H1 (cell line): Measurements from ENCODE around the gene MYL6. TPM values are rescaled to one million over a fixed set of nuclear protein-coding genes. Genes with fewer than 3 reads are reported as not detected.

Experiments
- CTCF ChIA-PET: fragments of 300-600 bp; sonication (Branson Sonifier 250); formaldehyde crosslinking; loops from one replicate; lab custom pipeline; 2021; ENCODE audit not compliant: partially characterized antibody; lab: Charles Lee
- POLR2A ChIA-PET: fragments of 300-600 bp; sonication (Branson Sonifier 250); formaldehyde crosslinking; loops from one replicate; lab custom pipeline; 2021; ENCODE audit warnings: inconsistent platforms; ENCODE audit not compliant: partially characterized antibody; lab: Charles Lee
- DNase-seq, 2 experiments: peaks; one replicate each; pipeline versions ENCODE4 v3.0.0 to v3.0.0-alpha.2; 2010 to 2022; ENCODE audit warnings: low spot score in 2 of 2, low read depth in 1 of 2, mixed read lengths in 1 of 2
- FAIRE-seq: peaks from 2 replicates; lab custom pipeline; 2011; peaks lifted over from hg19 to GRCh38; lab: Jason Lieb, UNC
- H2AFZ ChIP-seq: 2 replicates; pipeline ENCODE4 v1.8.1; 2012; ENCODE audit warnings: low read length, inconsistent platforms
- H2AK5ac ChIP-seq: 2 replicates; pipeline ENCODE4 v1.6.1; 2013; ENCODE audit warnings: low read depth, low read length
- H2BK120ac ChIP-seq: replicated peaks from 2 replicates; pipeline ENCODE3; 2013; ENCODE audit warnings: low read depth, low read length, inconsistent platforms
- H2BK12ac ChIP-seq: 2 replicates; pipeline ENCODE4 v1.6.1; 2013; ENCODE audit warnings: low read depth, low read length
- H2BK15ac ChIP-seq: 2 replicates; pipeline ENCODE4 v1.6.1; 2013; ENCODE audit warnings: low read length
- H2BK20ac ChIP-seq: 2 replicates; pipeline ENCODE4 v1.6.1; 2013; ENCODE audit warnings: low read length
- H2BK5ac ChIP-seq: 2 replicates; pipeline ENCODE4 v1.6.1; 2013; ENCODE audit warnings: low read depth, low read length
- H3K14ac ChIP-seq: 2 replicates; pipeline ENCODE4 v1.6.1; 2013; ENCODE audit warnings: inconsistent platforms; ENCODE audit not compliant: insufficient read length
- H3K18ac ChIP-seq: 2 replicates; pipeline ENCODE4 v1.6.1; 2013; ENCODE audit warnings: low read length; ENCODE audit errors: extremely low read depth
- H3K23ac ChIP-seq: 2 replicates; pipeline ENCODE4 v1.6.1; 2013; ENCODE audit warnings: inconsistent platforms; ENCODE audit not compliant: insufficient read length
- H3K23me2 ChIP-seq: 2 replicates; pipeline ENCODE4 v1.6.1; 2013; ENCODE audit warnings: low read depth, low read length
- H3K27ac ChIP-seq: 2 replicates; pipeline ENCODE4 v1.6.1; 2011; ENCODE audit warnings: low read depth, low read length, inconsistent platforms
- H3K27me3 ChIP-seq, 4 experiments: replicated peaks in 1 of 4; 1 replicate in 1 of 4; 2 replicates in 3 of 4; pipeline versions ENCODE4 v1.6.1 to v1.8.1; 2011 to 2013; ENCODE audit warnings: low read length in 3 of 4, mild to moderate bottlenecking in 3 of 4, inconsistent platforms in 2 of 4, mixed read lengths in 2 of 4, moderate library complexity in 1 of 4; ENCODE audit not compliant: control insufficient read depth in 3 of 4, insufficient read depth in 3 of 4; ENCODE audit errors: extremely low read depth in 1 of 4
- H3K36me3 ChIP-seq, 4 experiments: 2 replicates each; pipeline versions ENCODE4 v1.6.1 to v1.8.1; 2011 to 2013; ENCODE audit warnings: mild to moderate bottlenecking in 4 of 4, low read length in 3 of 4, moderate library complexity in 2 of 4, control low read depth in 1 of 4, inconsistent platforms in 1 of 4; ENCODE audit not compliant: insufficient read depth in 4 of 4, control insufficient read depth in 2 of 4
- H3K4ac ChIP-seq: replicated peaks from 2 replicates; pipeline ENCODE3; 2013; ENCODE audit warnings: low read length, low read depth, mixed read lengths, inconsistent platforms; ENCODE audit not compliant: insufficient read length
- H3K4me1 ChIP-seq, 4 experiments: replicated peaks in 1 of 4; 1 replicate in 1 of 4; 2 replicates in 3 of 4; pipeline versions ENCODE4 v1.6.1 to v1.8.1; 2011 to 2013; ENCODE audit warnings: low read length in 3 of 4, inconsistent platforms in 2 of 4, mixed read lengths in 1 of 4; ENCODE audit not compliant: insufficient read depth in 4 of 4, control insufficient read depth in 3 of 4
- H3K4me2 ChIP-seq, 2 experiments: 2 replicates each; pipeline versions ENCODE4 v1.6.1 to v1.8.1; 2011 to 2013; ENCODE audit warnings: low read depth in 2 of 2, low read length in 2 of 2, control low read depth in 1 of 2, inconsistent platforms in 1 of 2, mild to moderate bottlenecking in 1 of 2; ENCODE audit not compliant: insufficient read depth in 1 of 2
- H3K4me3 ChIP-seq, 4 experiments: fragments of 200-600, 300-600 bp in 1 of 4; sonication (generic), shearing (Covaris generic), sonication (Bioruptor Twin) in 1 of 4; 2 replicates each; pipeline versions ENCODE4 v1.5.1 to v1.8.1; 2011 to 2016; ENCODE audit warnings: low read length in 4 of 4, low read depth in 3 of 4, control low read depth in 2 of 4, inconsistent platforms in 2 of 4, mild to moderate bottlenecking in 2 of 4, mixed read lengths in 1 of 4, moderate library complexity in 1 of 4; ENCODE audit not compliant: insufficient read depth in 2 of 4; ENCODE audit errors: extremely low read depth in 1 of 4
- H3K56ac ChIP-seq: replicated peaks from 2 replicates; pipeline ENCODE3; 2013; ENCODE audit warnings: low read depth, mild to moderate bottlenecking, mixed read lengths, low read length, inconsistent platforms; ENCODE audit not compliant: insufficient read length
- H3K79me1 ChIP-seq: 2 replicates; pipeline ENCODE4 v1.6.1; 2013; ENCODE audit warnings: low read depth, low read length, control low read depth
- H3K79me2 ChIP-seq, 2 experiments: 2 replicates each; pipeline versions ENCODE4 v1.6.1 to v1.8.1; 2012 to 2013; ENCODE audit warnings: low read length in 2 of 2, mild to moderate bottlenecking in 2 of 2, inconsistent platforms in 1 of 2; ENCODE audit not compliant: insufficient read depth in 2 of 2, control insufficient read depth in 1 of 2
- H3K9ac ChIP-seq, 4 experiments: replicated peaks in 1 of 4; 1 replicate in 1 of 4; 2 replicates in 3 of 4; pipeline versions ENCODE4 v1.6.1 to v1.8.1; 2011 to 2013; ENCODE audit warnings: low read depth in 3 of 4, low read length in 3 of 4, control low read depth in 2 of 4, mild to moderate bottlenecking in 2 of 4, moderate library complexity in 2 of 4, inconsistent platforms in 1 of 4; ENCODE audit errors: extremely low read depth in 1 of 4
- H3K9me3 ChIP-seq, 2 experiments: 2 replicates each; pipeline versions ENCODE4 v1.6.1 to v1.8.1; 2012 to 2013; ENCODE audit warnings: mild to moderate bottlenecking in 2 of 2, moderate library complexity in 2 of 2, control low read depth in 1 of 2, inconsistent platforms in 1 of 2, low read depth in 1 of 2, low read length in 1 of 2, mixed read lengths in 1 of 2; ENCODE audit not compliant: insufficient read depth in 2 of 2
- H4K20me1 ChIP-seq, 2 experiments: replicated peaks in 1 of 2; 2 replicates each; pipeline versions ENCODE3 to v1.8.1; 2011 to 2013; ENCODE audit warnings: inconsistent platforms in 2 of 2, low read length in 2 of 2, mild to moderate bottlenecking in 1 of 2; ENCODE audit not compliant: insufficient read depth in 2 of 2, control insufficient read depth in 1 of 2
- H4K5ac ChIP-seq: 2 replicates; pipeline ENCODE4 v1.6.1; 2013; ENCODE audit warnings: low read length, low read depth, mixed read lengths, inconsistent platforms; ENCODE audit not compliant: insufficient read length
- H4K8ac ChIP-seq: 2 replicates; pipeline ENCODE4 v1.8.0; 2013; ENCODE audit warnings: mild to moderate bottlenecking, moderate library complexity, low read length, inconsistent platforms; ENCODE audit not compliant: insufficient read depth; ENCODE audit errors: extremely low read depth
- H4K91ac ChIP-seq: replicated peaks from 2 replicates; pipeline ENCODE3; 2013; ENCODE audit warnings: low read length, mixed read lengths, inconsistent platforms; ENCODE audit not compliant: insufficient read length
- GTF2F1 ChIP-seq: IDR thresholded peaks from 2 replicates; pipeline ENCODE4 v1.6.1; 2012; ENCODE audit warnings: low read depth, low read length, improper control_type of control experiment, borderline replicate concordance
- NRF1 ChIP-seq: IDR thresholded peaks from 2 replicates; pipeline ENCODE4 v1.6.1; 2011; ENCODE audit warnings: mild to moderate bottlenecking, low read depth, low read length, improper control_type of control experiment
- PHF8 ChIP-seq: fragments of 200-600 bp; sonication (generic); conservative IDR thresholded peaks from 2 replicates; pipeline ENCODE4 v1.7.1; 2012; ENCODE audit warnings: low read depth, mild to moderate bottlenecking, inconsistent platforms, low read length, moderate library complexity
- SUZ12 ChIP-seq: fragments of 200-600 bp; sonication (generic); IDR thresholded peaks from 2 replicates; pipeline ENCODE4 v1.6.1; 2012; ENCODE audit warnings: mild to moderate bottlenecking, inconsistent platforms, low read length, moderate library complexity, mixed read lengths
- TAF7 ChIP-seq: optimal IDR thresholded peaks from 2 replicates; pipeline ENCODE3; 2011; ENCODE audit warnings: low read depth, mild to moderate bottlenecking, inconsistent platforms, low read length, moderate library complexity, borderline replicate concordance
- TEAD4 ChIP-seq: IDR thresholded peaks from 2 replicates; pipeline ENCODE4 v1.6.1; 2012; ENCODE audit warnings: low read depth, low read length, inconsistent platforms, mixed read lengths
- WGBS, 2 experiments: shearing (Covaris generic) in 1 of 2; methylation state at CpG; one replicate each; pipeline versions ENCODE4 v1.1.6 to v1.1.7; 2013 to 2015; ENCODE audit warnings: low lambda C conversion rate in 2 of 2, mixed read lengths in 2 of 2, inconsistent platforms in 1 of 2, low coverage in 1 of 2, missing lambda C conversion rate in 1 of 2; ENCODE audit not compliant: insufficient replicate concordance in 2 of 2, insufficient coverage in 1 of 2, insufficient read length in 1 of 2; ENCODE audit errors: extremely low coverage in 1 of 2, missing lambda C conversion rate in 1 of 2; 5-methylcytosine and 5-hydroxymethylcytosine counted together
- polyA plus RNA-seq, 7 experiments: library from polyadenylated mRNA; depleted of rRNA in 3 of 7; stranded (reverse) in 5 of 7; unstranded in 2 of 7; fragments of >200 nt in 5 of 7; fragments of 200-250 nt in 2 of 7; gene quantifications; 1 replicate in 5 of 7; 2 replicates in 1 of 7; 4 replicates in 1 of 7; pipeline versions ENCODE4 v1.2.1 to v1.2.3, GENCODE V29; 2011 to 2013; ENCODE audit warnings: missing spikeins in 2 of 7, mixed read lengths in 2 of 7
- total RNA-seq: library from RNA; stranded (reverse); fragmentation: NEBNext Ultra II Directional; extraction: Animal tissue kit (Norgen Biotek cat#: 25700); gene quantifications from 2 replicates; pipeline ENCODE4 v1.2.1, GENCODE V29; 2021

MYL6 gene
- total and polyA plus RNA-seq, 2 of the 8 experiments (the other 6 are each of a cell fraction or from before 2014, with no cell fraction given): 1,130 to 2,279 TPM

- Histone ChIP-seq H3K27me3 (no peaks in the 10 kb centered on the region), H2AK5ac (no peak overlapping the region), H3K9me3 (no peaks in the 10 kb centered on the region), H2BK5ac (no peak overlapping the region; the same call in 1 of the 2 replicates), H2BK20ac (no peak overlapping the region), H3K79me2 (no peaks in the 10 kb centered on the region), H3K18ac (no peak overlapping the region), H2AFZ (no peak overlapping the region), H3K4me3 (no peak overlapping the region), H3K9ac (no peak overlapping the region; a peak in 1 of 7 replicates), H4K91ac (no peak overlapping the region), H3K4me2 (no peak overlapping the region), H4K20me1 (no peaks in the 10 kb centered on the region), H2BK12ac (no peak overlapping the region), H2BK15ac (no peak overlapping the region), H3K36me3 (peaks cover 18 to 52% (median 41%) of the 10 kb centered on the region in 4 experiments; a peak in 7 of 8 replicates), H3K27ac (no peak overlapping the region), H3K56ac (no peak overlapping the region), H3K79me1 (no peaks in the 10 kb centered on the region), H3K23me2 (no peaks in the 10 kb centered on the region), H3K4me1 (no peaks in the 10 kb centered on the region), H2BK120ac (no peak overlapping the region), H4K8ac (0 out of 2 replicates have a peak overlapping the region, but pooled peaks have one; percentile 79), H3K14ac (no peak overlapping the region), H3K4ac (no peak overlapping the region), H4K5ac (no peak overlapping the region), H3K23ac (no peak overlapping the region)
- DNase-seq (no peak), FAIRE-seq (no peak)
- POLR2A ChIA-PET: interaction anchor here (1.1 to 2.1 kb wide), 6 partner anchors 8 to 123 kb away, joined by 3 to 11 read pairs (median 4); partner anchors contain the start of genes MYL6B and RNF41
- WGBS, 2 experiments: 92% methylated on average over 8 of the region's 8 CpGs; no CpG with 5 or more reads in 1 of the 2 experiments
- TF ChIP-seq SUZ12: no peak
- no peak for TF ChIP-seq TAF7
- TF ChIP-seq PHF8: no peak
- no peak for TF ChIP-seq NRF1
- TF ChIP-seq TEAD4: no peak
- TF ChIP-seq GTF2F1: no peak
- CTCF ChIA-PET: interaction anchor here (0.5 to 3.5 kb wide), 11 partner anchors 13 to 115 kb away, joined by 3 to 19 read pairs (median 4); partner anchors contain the start of genes ANKRD52 and ZC3H10
Observed at GRCh38 chr12:56143870-56144269, 14.3 kb upstream of the MYL6 start.
